Endothelial cell (in vitro differentiated cells): ENCODE results near the gene KIN. TPM values are rescaled to one million over a fixed set of nuclear protein-coding genes. Genes with fewer than 3 reads are reported as not detected.
"Not testable (repeated sequence)": the region's sequence is repeated elsewhere in the genome, so short reads cannot be mapped to it uniquely, and the experiment has no call there.

Experiments
- DNase-seq: peaks from one replicate; pipeline ENCODE4 v3.0.0; 2021; ENCODE audit warnings: low spot score
- H3K27ac Mint-ChIP-seq: one replicate; pipeline ENCODE4 v1.8.0; 2021; ENCODE audit warnings: mixed read lengths, inconsistent platforms; ENCODE audit not compliant: unreplicated experiment
- H3K27me3 Mint-ChIP-seq: one replicate; pipeline ENCODE4 v1.8.0; 2021; ENCODE audit warnings: mild to moderate bottlenecking, moderate library complexity, mixed read lengths, inconsistent platforms; ENCODE audit not compliant: unreplicated experiment
- H3K36me3 Mint-ChIP-seq: one replicate; pipeline ENCODE4 v1.8.0; 2021; ENCODE audit warnings: mild to moderate bottlenecking, low read depth, mixed read lengths, inconsistent platforms; ENCODE audit not compliant: unreplicated experiment
- H3K4me1 Mint-ChIP-seq: one replicate; pipeline ENCODE4 v1.8.0; 2021; ENCODE audit warnings: mild to moderate bottlenecking, mixed read lengths, inconsistent platforms; ENCODE audit not compliant: unreplicated experiment
- H3K4me3 Mint-ChIP-seq: one replicate; pipeline ENCODE4 v1.8.0; 2021; ENCODE audit warnings: mild to moderate bottlenecking, mixed read lengths, inconsistent platforms; ENCODE audit not compliant: unreplicated experiment
- H3K9me3 Mint-ChIP-seq: one replicate; pipeline ENCODE4 v1.8.0; 2021; ENCODE audit warnings: mixed read lengths, inconsistent platforms; ENCODE audit not compliant: unreplicated experiment
- CTCF ChIP-seq: fragments of 200-600 bp; sonication (generic); IDR thresholded peaks from one replicate; pipeline ENCODE4 v1.5.0; 2021; ENCODE audit warnings: antibody characterized with exemption; ENCODE audit not compliant: unreplicated experiment
- total RNA-seq: library from RNA; stranded (reverse); fragmentation: NEBNext Ultra II Directional; extraction: Animal tissue kit (Norgen Biotek cat#: 25700); gene quantifications from one replicate; pipeline ENCODE4 v1.2.1, GENCODE V29; 2021; ENCODE audit not compliant: unreplicated experiment

Gene KIN
- total RNA-seq, 1 donor from 2014 or later: 13.2 TPM

- Mint-ChIP-seq H3K9me3 (no peaks in the 10 kb centered on the region), H3K4me3 (no peak overlapping the region), H3K27me3 (peaks cover 1% of the 10 kb centered on the region), H3K36me3 (peaks cover 31% of the 10 kb centered on the region), H3K4me1 (no peaks in the 10 kb centered on the region), H3K27ac (no peak overlapping the region)
- no peak for TF ChIP-seq CTCF
- no peak for DNase-seq
Observed at GRCh38 chr10:7755103-7755502, 32.7 kb downstream of the KIN start.

- H3K4me1 Mint-ChIP-seq: no peaks in the 10 kb centered on the region
- H3K9me3 Mint-ChIP-seq: no peaks in the 10 kb centered on the region
- peaks cover 25% of the 10 kb centered on the region for H3K36me3 Mint-ChIP-seq
- H3K27ac Mint-ChIP-seq: no peak overlapping the region
- TF ChIP-seq CTCF: no peak
- H3K27me3 Mint-ChIP-seq: peaks cover 1% of the 10 kb centered on the region
- DNase-seq: no peak
- H3K4me3 Mint-ChIP-seq: no peak overlapping the region
Observed at GRCh38 chr10:7752251-7752650, 35.5 kb downstream of the KIN start.

- Mint-ChIP-seq H3K27me3 (peaks cover 1% of the 10 kb centered on the region), H3K36me3 (peaks cover 20% of the 10 kb centered on the region), H3K4me1 (no peaks in the 10 kb centered on the region), H3K27ac (no peak overlapping the region), H3K9me3 (no peaks in the 10 kb centered on the region), H3K4me3 (no peak overlapping the region)
- TF ChIP-seq CTCF: no peak
- no peak for DNase-seq
Observed at GRCh38 chr10:7750222-7750621, 37.6 kb downstream of the KIN start.

- not testable (repeated sequence) for H3K4me3 Mint-ChIP-seq, H3K27ac Mint-ChIP-seq, H3K4me1 Mint-ChIP-seq, H3K9me3 Mint-ChIP-seq, H3K27me3 Mint-ChIP-seq, DNase-seq, H3K36me3 Mint-ChIP-seq
Observed at GRCh38 chr10:7748637-7749036, 39.2 kb downstream of the KIN start.

- Mint-ChIP-seq H3K36me3 (no peaks in the 10 kb centered on the region), H3K4me3 (no peak overlapping the region), H3K27ac (no peak overlapping the region), H3K4me1 (no peaks in the 10 kb centered on the region), H3K27me3 (no peaks in the 10 kb centered on the region), H3K9me3 (no peaks in the 10 kb centered on the region)
- no peak for TF ChIP-seq CTCF
- DNase-seq: no peak
Observed at GRCh38 chr10:7744307-7744706, 43.5 kb downstream of the KIN start.
